Spleen (tissue), 11 donors: Measurements from ENCODE around the gene EGFR. TPM values are rescaled to one million over a fixed set of nuclear protein-coding genes. Genes with fewer than 3 reads are reported as not detected.

Source experiments
- DNase-seq: peaks from one replicate; pipeline ENCODE4 v3.0.0-alpha.2; 2020
- H3K27ac ChIP-seq, 8 donors: fragments of 200-600 bp; sonication (generic) in 7 of 8; 1 replicate in 4 of 8; 2 replicates in 4 of 8; pipeline versions ENCODE4 v1.5.0 to v1.8.0; 2016 to 2021; ENCODE audit warnings: inconsistent platforms in 4 of 8, mild to moderate bottlenecking in 4 of 8, moderate library complexity in 1 of 8
- H3K27me3 ChIP-seq, 7 donors: fragments of 200-600 bp; sonication (generic) in 6 of 7; replicated peaks in 1 of 7; 1 replicate in 4 of 7; 2 replicates in 3 of 7; pipeline versions ENCODE4 v1.5.0 to v1.8.0; 2016 to 2021; ENCODE audit warnings: inconsistent platforms in 3 of 7, mild to moderate bottlenecking in 1 of 7
- H3K36me3 ChIP-seq, 6 donors: fragments of 200-600 bp; sonication (generic) in 5 of 6; 1 replicate in 4 of 6; 2 replicates in 2 of 6; pipeline versions ENCODE4 v1.5.0 to v1.8.0; 2016 to 2021; ENCODE audit warnings: inconsistent platforms in 2 of 6
- H3K4me1 ChIP-seq, 6 donors: fragments of 200-600 bp; sonication (generic) in 5 of 6; 1 replicate in 3 of 6; 2 replicates in 3 of 6; pipeline versions ENCODE4 v1.5.0 to v1.8.0; 2016 to 2021; ENCODE audit warnings: inconsistent platforms in 3 of 6
- H3K4me3 ChIP-seq, 8 donors: fragments of 200-600 bp; sonication (generic) in 7 of 8; 1 replicate in 4 of 8; 2 replicates in 4 of 8; pipeline versions ENCODE4 v1.5.0 to v1.8.0; 2016 to 2021; ENCODE audit warnings: inconsistent platforms in 4 of 8, mild to moderate bottlenecking in 4 of 8, moderate library complexity in 2 of 8
- H3K9me3 ChIP-seq, 8 donors: fragments of 200-600 bp; sonication (generic) in 7 of 8; 1 replicate in 4 of 8; 2 replicates in 4 of 8; pipeline versions ENCODE4 v1.5.0 to v1.8.0; 2016 to 2021; ENCODE audit warnings: inconsistent platforms in 4 of 8
- CTCF ChIP-seq, 11 experiments: fragments of 200-600 bp in 7 of 11; fragments of 450-650 bp in 4 of 11; sonication (generic) in 4 of 11; IDR thresholded peaks in 8 of 11; conservative IDR thresholded peaks in 3 of 11; 1 replicate in 7 of 11; 2 replicates in 4 of 11; pipeline versions ENCODE4 v1.4.0 to v1.8.0; 2016 to 2021; ENCODE audit warnings: antibody characterized with exemption in 11 of 11, inconsistent platforms in 4 of 11, mild to moderate bottlenecking in 1 of 11
- POLR2A ChIP-seq, 3 donors: fragments of 450-650 bp; IDR thresholded peaks; one replicate each; pipeline ENCODE4 v1.5.1; 2017; ENCODE audit warnings: antibody characterized with exemption in 3 of 3, mild to moderate bottlenecking in 1 of 3
- POLR2AphosphoS5 ChIP-seq, 3 donors: sonication (generic); formaldehyde crosslinking; IDR thresholded peaks; one replicate each; pipeline ENCODE4 v1.5.1; 2017; ENCODE audit warnings: antibody characterized with exemption in 3 of 3
- WGBS, 5 donors: extraction: QIAGEN DNeasy Blood & Tissue Kit in 3 of 5; methylation state at CpG; one replicate each; pipeline versions ENCODE4 v1.1.5 to v1.1.7; 2013 to 2018; 5-methylcytosine and 5-hydroxymethylcytosine counted together
- intact Hi-C: fragments of 100-400 bp; cut with DNase I; formaldehyde crosslinking; loops from one replicate; pipeline ENCODE4 v1.15.0; 2023; ENCODE audit warnings: low total_unique reads
- polyA plus RNA-seq, 3 donors: library from polyadenylated mRNA; stranded (reverse); fragments of 200-250 nt; gene quantifications; one replicate each; pipeline ENCODE4 v1.2.1, GENCODE V29; 2013
- total RNA-seq, 7 donors: library from RNA; depleted of rRNA in 3 of 7; stranded (reverse); fragments of >200 nt in 3 of 7; fragmentation: NEBNext Ultra II Directional in 4 of 7; extraction: Animal tissue kit (Norgen Biotek cat#: 25700) in 4 of 7; gene quantifications; one replicate each; pipeline versions ENCODE4 v1.1.0 to v1.2.1, GENCODE V29; 2016 to 2021
- donor health status: healthy with polysubstance abuse.
- donor health status: DM: no; HTN: no; CAD: no; lungs with moderate emphysema.
- donor health status: DM: no; HTN: no; CAD: no.
- donor health status: Bipolar disorder and iron deficiency.
- donor health status: healthy.
- donor health status: DM: no; HTN: no; CAD: no.
- donor health status: DM: yes; HTN: yes; CAD: no.

The EGFR gene
- total and polyA plus RNA-seq, 10 donors, result 1.1 to 35.2 (median 24.5) TPM

DNA sequence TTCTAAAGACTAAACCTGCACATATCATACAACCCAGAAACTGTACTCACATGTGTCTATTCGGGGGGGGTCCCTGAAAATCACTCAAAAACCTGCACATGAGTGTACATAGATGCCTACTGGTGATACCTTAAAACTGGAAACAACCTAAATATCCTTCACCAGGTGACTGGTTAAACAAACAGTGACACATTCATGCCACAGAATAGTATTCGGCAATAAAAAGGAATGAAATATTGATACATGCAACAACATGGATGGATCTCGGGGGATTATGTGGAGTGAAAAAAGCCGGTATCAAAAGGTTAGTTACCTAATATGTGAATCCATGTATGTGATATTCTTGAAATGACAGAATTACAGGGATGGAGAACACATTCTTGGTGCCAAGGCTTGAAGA, 32.1 kb upstream of the EGFR start:
- Histone ChIP-seq H3K27ac (no peak overlapping the region), H3K27me3 (no peaks in the 10 kb centered on the region), H3K4me3 (no peak overlapping the region), H3K9me3 (no peaks in the 10 kb centered on the region), H3K4me1 (no peaks in the 10 kb centered on the region), H3K36me3 (no peaks in the 10 kb centered on the region)
- intact Hi-C loops, result no loop called here
- no peak for DNase-seq
- WGBS, 5 donors, result 74 to 90% (median 83%) methylated on average over 4 of the region's 4 CpGs
- TF ChIP-seq POLR2AphosphoS5 (IDR thresholded peaks at IDR 0.05) (no peak), POLR2A (IDR thresholded peaks at IDR 0.05) (no peak), CTCF (IDR thresholded peaks at IDR 0.05 in 8 of 11, conservative IDR thresholded peaks at IDR 0.05 in 3 of 11) (no peak)

DNA sequence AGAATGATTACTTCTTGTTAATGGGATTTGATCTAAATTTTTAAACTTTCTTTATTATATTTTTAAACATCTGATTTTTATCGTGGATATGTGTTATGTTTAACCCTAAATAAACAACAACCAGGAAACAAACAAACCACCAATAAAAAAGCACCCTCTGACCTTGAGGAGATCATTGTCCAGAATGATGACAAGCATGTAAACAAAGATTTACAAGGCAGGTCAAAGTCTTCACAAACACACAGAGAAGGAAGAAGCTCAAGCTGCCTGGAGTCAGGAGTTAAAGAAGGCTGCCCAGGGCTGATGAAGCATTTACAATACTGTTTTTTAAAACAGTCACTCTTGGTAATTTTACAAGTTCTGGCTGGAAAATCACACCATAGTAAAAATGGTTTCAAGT, 31.0 kb upstream of the EGFR start:
- intact Hi-C loops, result no loop called here
- H3K9me3 ChIP-seq, result no peaks in the 10 kb centered on the region
- no peaks in the 10 kb centered on the region for H3K36me3 ChIP-seq
- no peaks in the 10 kb centered on the region for H3K27me3 ChIP-seq
- H3K4me1 ChIP-seq, result no peaks in the 10 kb centered on the region
- H3K4me3 ChIP-seq, result no peak overlapping the region
- no peak for DNase-seq
- TF ChIP-seq POLR2A (IDR thresholded peaks at IDR 0.05), result no peak
- TF ChIP-seq POLR2AphosphoS5 (IDR thresholded peaks at IDR 0.05), result no peak
- TF ChIP-seq CTCF (IDR thresholded peaks at IDR 0.05 in 8 of 11, conservative IDR thresholded peaks at IDR 0.05 in 3 of 11), result no peak
- 50 to 74% (median 60%) methylated on average over 1 of the region's 1 CpG for WGBS, 5 donors
- no peak overlapping the region for H3K27ac ChIP-seq

GRCh38 chr7:54988516-54988915, 30.3 kb upstream of the EGFR start:
- no peaks in the 10 kb centered on the region for H3K36me3 ChIP-seq
- no peaks in the 10 kb centered on the region for H3K27me3 ChIP-seq
- 83 to 96% (median 91%) methylated on average over 2 of the region's 2 CpGs for WGBS, 5 donors
- H3K4me1 ChIP-seq, result no peaks in the 10 kb centered on the region
- intact Hi-C loops, result no loop called here
- H3K27ac ChIP-seq, result no peak overlapping the region
- TF ChIP-seq POLR2AphosphoS5 (IDR thresholded peaks at IDR 0.05) (no peak), POLR2A (IDR thresholded peaks at IDR 0.05) (no peak), CTCF (IDR thresholded peaks at IDR 0.05 in 8 of 11, conservative IDR thresholded peaks at IDR 0.05 in 3 of 11) (no peak)
- H3K4me3 ChIP-seq, result no peak overlapping the region
- no peaks in the 10 kb centered on the region for H3K9me3 ChIP-seq
- no peak for DNase-seq

- WGBS, 5 donors, result 71 to 84% (median 77%) methylated on average over 4 of the region's 4 CpGs
- Histone ChIP-seq H3K4me1 (no peaks in the 10 kb centered on the region), H3K4me3 (no peak overlapping the region), H3K27me3 (no peaks in the 10 kb centered on the region), H3K9me3 (no peaks in the 10 kb centered on the region), H3K27ac (no peak overlapping the region), H3K36me3 (no peaks in the 10 kb centered on the region)
- no peak for TF ChIP-seq POLR2AphosphoS5 (IDR thresholded peaks at IDR 0.05)
- no peak for TF ChIP-seq POLR2A (IDR thresholded peaks at IDR 0.05)
- no peak for DNase-seq
- intact Hi-C loops, result no loop called here
Measured at GRCh38 chr7:54989453-54990225, 29.2 kb upstream of the EGFR start.
